HepG2 (cell line): ENCODE results near the gene BLVRA. TPM values are rescaled to one million over a fixed set of nuclear protein-coding genes. Genes with fewer than 3 reads are reported as not detected.

ENCODE experiments used
- ADNP ChIP-seq: sonication (generic); formaldehyde crosslinking; IDR thresholded peaks from 2 replicates; pipeline ENCODE4 v1.4.0; 2020; ENCODE audit warnings: missing genetic modification reagents
- ARNTL ChIP-seq: sonication (generic); formaldehyde crosslinking; IDR thresholded peaks from 2 replicates; pipeline ENCODE4 v1.4.0; 2020; ENCODE audit warnings: mild to moderate bottlenecking, missing genetic modification reagents
- ELF3 ChIP-seq: IDR thresholded peaks from 2 replicates; pipeline ENCODE4 v1.6.1; 2016; ENCODE audit warnings: missing genetic modification reagents, missing compliant biosample characterization
- HES4 ChIP-seq: sonication (generic); formaldehyde crosslinking; IDR thresholded peaks from 2 replicates; pipeline ENCODE4 v1.9.0; 2021; ENCODE audit warnings: mild to moderate bottlenecking, missing genetic modification reagents, borderline replicate concordance
- MAZ ChIP-seq, 2 experiments: sonication (generic) in 1 of 2; formaldehyde crosslinking in 1 of 2; IDR thresholded peaks; 2 replicates each; pipeline versions ENCODE4 v1.5.0 to v1.6.1; 2012 to 2020; ENCODE audit warnings: low read depth in 2 of 2, mild to moderate bottlenecking in 2 of 2, borderline replicate concordance in 1 of 2, improper control_type of control experiment in 1 of 2, low read length in 1 of 2, missing genetic modification reagents in 1 of 2, moderate library complexity in 1 of 2
- NFE2L2 ChIP-seq: fragments of 150-350 bp; IDR thresholded peaks from 2 replicates; pipeline ENCODE4 v1.6.1; 2014; ENCODE audit warnings: low read length
- NFIC ChIP-seq: IDR thresholded peaks from 2 replicates; pipeline ENCODE4 v1.6.1; 2012; ENCODE audit warnings: mild to moderate bottlenecking, low read length, inconsistent platforms
- NFKB2 ChIP-seq: sonication (generic); formaldehyde crosslinking; IDR thresholded peaks from 2 replicates; pipeline ENCODE4 v1.4.0; 2020; ENCODE audit warnings: missing genetic modification reagents, borderline replicate concordance
- NFKBIZ ChIP-seq: IDR thresholded peaks from 2 replicates; pipeline ENCODE4 v1.6.1; 2018; ENCODE audit warnings: missing genetic modification reagents, missing compliant biosample characterization
- NRL ChIP-seq: sonication (generic); formaldehyde crosslinking; IDR thresholded peaks from 2 replicates; pipeline ENCODE4 v1.5.0; 2020; ENCODE audit warnings: missing genetic modification reagents, mild to moderate bottlenecking, moderate library complexity, borderline replicate concordance
- TBL1XR1 ChIP-seq: fragments of 150-350 bp; IDR thresholded peaks from 2 replicates; pipeline ENCODE4 v1.6.1; 2014; ENCODE audit warnings: borderline replicate concordance, low read length; ENCODE audit not compliant: partially characterized antibody
- ZFYVE20 ChIP-seq: sonication (generic); formaldehyde crosslinking; IDR thresholded peaks from 2 replicates; pipeline ENCODE4 v1.8.0; 2023; ENCODE audit warnings: low read depth, mild to moderate bottlenecking, moderate library complexity, missing genetic modification reagents, borderline replicate concordance
- ZNF570 ChIP-seq: sonication (generic); formaldehyde crosslinking; IDR thresholded peaks from 2 replicates; pipeline ENCODE4 v1.4.0; 2020; ENCODE audit warnings: mild to moderate bottlenecking, missing genetic modification reagents, borderline replicate concordance
- ZSCAN20 ChIP-seq: sonication (generic); formaldehyde crosslinking; IDR thresholded peaks from 2 replicates; pipeline ENCODE4 v1.4.0; 2020; ENCODE audit warnings: missing genetic modification reagents, mild to moderate bottlenecking, borderline replicate concordance
- ZSCAN31 ChIP-seq: sonication (generic); formaldehyde crosslinking; IDR thresholded peaks from 2 replicates; pipeline ENCODE4 v1.5.0; 2020; ENCODE audit warnings: low read depth, mild to moderate bottlenecking, missing genetic modification reagents
- polyA plus RNA-seq, 8 experiments: library from polyadenylated mRNA; depleted of rRNA in 3 of 8; stranded (reverse) in 7 of 8; unstranded in 1 of 8; fragments of >200 nt; fragmentation: Illumina TruSeq in 4 of 8; extraction: Trizol in 4 of 8; gene quantifications; 2 replicates each; pipeline versions ENCODE4 v1.2.1 to v1.2.3, GENCODE V29; 2011 to 2016; ENCODE audit warnings: low read depth in 4 of 8, missing spikeins in 1 of 8, mixed read lengths in 1 of 8; ENCODE audit not compliant: insufficient read depth in 1 of 8
- total RNA-seq, 5 experiments: library from RNA; depleted of rRNA; stranded (reverse); fragments of >200 nt; fragmentation: Illumina TruSeq; extraction: Trizol; gene quantifications; 2 replicates each; pipeline ENCODE4 v1.2.3, GENCODE V29; 2016; ENCODE audit warnings: low read depth in 1 of 5
- TF ChIP-seq, protein P1 (sequence below): sonication (generic); formaldehyde crosslinking; IDR thresholded peaks from 2 replicates; pipeline ENCODE4 v1.4.0; 2020; ENCODE audit warnings: mild to moderate bottlenecking, missing genetic modification reagents
- TF ChIP-seq, protein P2 (sequence below), 2 experiments: sonication (generic) in 1 of 2; formaldehyde crosslinking in 1 of 2; IDR thresholded peaks; 2 replicates each; pipeline versions ENCODE4 v1.5.1 to v1.6.1; 2011 to 2020; ENCODE audit warnings: borderline replicate concordance in 1 of 2, low read depth in 1 of 2, low read length in 1 of 2, mild to moderate bottlenecking in 1 of 2, missing genetic modification reagents in 1 of 2, moderate library complexity in 1 of 2
- TF ChIP-seq, protein P3 (sequence below): sonication (generic); formaldehyde crosslinking; IDR thresholded peaks from 2 replicates; pipeline ENCODE4 v1.4.0; 2020; ENCODE audit warnings: missing genetic modification reagents

BLVRA gene
- total and polyA plus RNA-seq, 2 of the 13 experiments (the other 11 are each of a cell fraction or from before 2014, with no cell fraction given) = 39.2 to 64.2 TPM

DNA sequence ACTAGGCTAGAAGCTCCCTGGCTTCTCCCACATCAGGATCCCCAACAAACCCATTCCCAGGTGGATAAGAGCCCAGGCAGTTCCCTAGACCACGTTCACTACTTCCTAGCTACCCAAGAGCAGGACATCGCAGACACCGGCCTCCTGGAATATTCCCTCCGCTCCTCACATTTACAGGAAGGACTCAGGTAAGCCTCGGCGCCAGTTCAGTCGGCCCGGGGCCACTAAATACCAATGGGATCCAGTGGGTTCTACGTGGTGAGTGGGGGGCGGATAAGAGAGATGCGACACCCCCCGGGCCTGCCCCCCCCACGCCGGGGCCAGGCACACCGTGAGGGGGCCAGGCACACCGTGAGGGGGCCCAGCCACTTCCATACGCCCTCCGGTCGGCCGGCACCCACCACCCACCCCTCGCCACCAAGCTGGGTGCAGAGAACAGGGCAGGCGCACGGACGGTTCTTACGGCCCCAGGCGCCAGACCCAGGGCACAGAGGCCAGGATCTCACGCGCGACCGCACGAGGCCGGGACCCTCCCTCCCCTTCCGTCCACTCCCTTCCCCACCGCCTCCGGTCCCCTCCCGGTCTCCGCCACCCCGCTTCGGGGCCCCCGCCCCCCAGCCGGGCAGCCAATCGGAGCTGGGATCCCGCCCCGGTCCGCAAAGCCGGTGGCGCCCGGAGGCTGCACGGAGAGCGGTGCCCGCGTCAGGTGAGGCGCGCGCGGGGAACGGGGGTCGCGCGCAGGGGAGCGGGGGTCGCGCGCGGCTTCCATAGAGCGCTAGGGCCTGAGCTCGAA is at the start of gene BLVRA (continued):
- TF ChIP-seq, protein P1, sequence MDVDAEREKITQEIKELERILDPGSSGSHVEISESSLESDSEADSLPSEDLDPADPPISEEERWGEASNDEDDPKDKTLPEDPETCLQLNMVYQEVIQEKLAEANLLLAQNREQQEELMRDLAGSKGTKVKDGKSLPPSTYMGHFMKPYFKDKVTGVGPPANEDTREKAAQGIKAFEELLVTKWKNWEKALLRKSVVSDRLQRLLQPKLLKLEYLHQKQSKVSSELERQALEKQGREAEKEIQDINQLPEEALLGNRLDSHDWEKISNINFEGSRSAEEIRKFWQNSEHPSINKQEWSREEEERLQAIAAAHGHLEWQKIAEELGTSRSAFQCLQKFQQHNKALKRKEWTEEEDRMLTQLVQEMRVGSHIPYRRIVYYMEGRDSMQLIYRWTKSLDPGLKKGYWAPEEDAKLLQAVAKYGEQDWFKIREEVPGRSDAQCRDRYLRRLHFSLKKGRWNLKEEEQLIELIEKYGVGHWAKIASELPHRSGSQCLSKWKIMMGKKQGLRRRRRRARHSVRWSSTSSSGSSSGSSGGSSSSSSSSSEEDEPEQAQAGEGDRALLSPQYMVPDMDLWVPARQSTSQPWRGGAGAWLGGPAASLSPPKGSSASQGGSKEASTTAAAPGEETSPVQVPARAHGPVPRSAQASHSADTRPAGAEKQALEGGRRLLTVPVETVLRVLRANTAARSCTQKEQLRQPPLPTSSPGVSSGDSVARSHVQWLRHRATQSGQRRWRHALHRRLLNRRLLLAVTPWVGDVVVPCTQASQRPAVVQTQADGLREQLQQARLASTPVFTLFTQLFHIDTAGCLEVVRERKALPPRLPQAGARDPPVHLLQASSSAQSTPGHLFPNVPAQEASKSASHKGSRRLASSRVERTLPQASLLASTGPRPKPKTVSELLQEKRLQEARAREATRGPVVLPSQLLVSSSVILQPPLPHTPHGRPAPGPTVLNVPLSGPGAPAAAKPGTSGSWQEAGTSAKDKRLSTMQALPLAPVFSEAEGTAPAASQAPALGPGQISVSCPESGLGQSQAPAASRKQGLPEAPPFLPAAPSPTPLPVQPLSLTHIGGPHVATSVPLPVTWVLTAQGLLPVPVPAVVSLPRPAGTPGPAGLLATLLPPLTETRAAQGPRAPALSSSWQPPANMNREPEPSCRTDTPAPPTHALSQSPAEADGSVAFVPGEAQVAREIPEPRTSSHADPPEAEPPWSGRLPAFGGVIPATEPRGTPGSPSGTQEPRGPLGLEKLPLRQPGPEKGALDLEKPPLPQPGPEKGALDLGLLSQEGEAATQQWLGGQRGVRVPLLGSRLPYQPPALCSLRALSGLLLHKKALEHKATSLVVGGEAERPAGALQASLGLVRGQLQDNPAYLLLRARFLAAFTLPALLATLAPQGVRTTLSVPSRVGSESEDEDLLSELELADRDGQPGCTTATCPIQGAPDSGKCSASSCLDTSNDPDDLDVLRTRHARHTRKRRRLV (CRISPR knock-in tag) = 0 out of 2 replicates have a peak, but pooled peaks have one; percentile 49
- TF ChIP-seq ZSCAN20 = no peak
- TF ChIP-seq NFKBIZ (CRISPR knock-in tag) = no peak
- TF ChIP-seq NFKB2 (CRISPR knock-in tag) = peak; percentile 63; the same call in 1 of the 2 replicates
- TF ChIP-seq TBL1XR1 = no peak
- no peak for TF ChIP-seq NFE2L2
- peak; percentile 86; the same call in 1 of the 2 replicates for TF ChIP-seq ARNTL (CRISPR knock-in tag)
- TF ChIP-seq ADNP (CRISPR knock-in tag) = no peak
- TF ChIP-seq ZNF570 = no peak
- peak; percentile 79; the same call in 1 of the 2 replicates for TF ChIP-seq NRL (CRISPR knock-in tag)
- TF ChIP-seq, protein P2, sequence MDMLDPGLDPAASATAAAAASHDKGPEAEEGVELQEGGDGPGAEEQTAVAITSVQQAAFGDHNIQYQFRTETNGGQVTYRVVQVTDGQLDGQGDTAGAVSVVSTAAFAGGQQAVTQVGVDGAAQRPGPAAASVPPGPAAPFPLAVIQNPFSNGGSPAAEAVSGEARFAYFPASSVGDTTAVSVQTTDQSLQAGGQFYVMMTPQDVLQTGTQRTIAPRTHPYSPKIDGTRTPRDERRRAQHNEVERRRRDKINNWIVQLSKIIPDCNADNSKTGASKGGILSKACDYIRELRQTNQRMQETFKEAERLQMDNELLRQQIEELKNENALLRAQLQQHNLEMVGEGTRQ (IDR thresholded peaks at IDR 0.05; ENCODE audit: low read depth, low read length) = no peak
- TF ChIP-seq, protein P2 (CRISPR knock-in tag; IDR thresholded peaks at IDR 0.05; ENCODE audit: borderline replicate concordance) = no peak
- no peak; the same call in 1 of the 2 replicates for TF ChIP-seq ELF3 (CRISPR knock-in tag)
- no peak for TF ChIP-seq ZSCAN31 (CRISPR knock-in tag)
- no peak for TF ChIP-seq NFIC
- TF ChIP-seq HES4 = no peak
- no peak for TF ChIP-seq ZFYVE20 (CRISPR knock-in tag)
- no peak for TF ChIP-seq MAZ (IDR thresholded peaks at IDR 0.05; ENCODE audit: borderline replicate concordance, low read depth, low read length)
- TF ChIP-seq MAZ (CRISPR knock-in tag; IDR thresholded peaks at IDR 0.05; ENCODE audit: low read depth) = peak; percentile 80
- TF ChIP-seq, protein P3, sequence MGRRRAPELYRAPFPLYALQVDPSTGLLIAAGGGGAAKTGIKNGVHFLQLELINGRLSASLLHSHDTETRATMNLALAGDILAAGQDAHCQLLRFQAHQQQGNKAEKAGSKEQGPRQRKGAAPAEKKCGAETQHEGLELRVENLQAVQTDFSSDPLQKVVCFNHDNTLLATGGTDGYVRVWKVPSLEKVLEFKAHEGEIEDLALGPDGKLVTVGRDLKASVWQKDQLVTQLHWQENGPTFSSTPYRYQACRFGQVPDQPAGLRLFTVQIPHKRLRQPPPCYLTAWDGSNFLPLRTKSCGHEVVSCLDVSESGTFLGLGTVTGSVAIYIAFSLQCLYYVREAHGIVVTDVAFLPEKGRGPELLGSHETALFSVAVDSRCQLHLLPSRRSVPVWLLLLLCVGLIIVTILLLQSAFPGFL (CRISPR knock-in tag) = no peak
